HG02884 (cell line): ENCODE measurements around the gene SOX3.

Experiments used
- ATAC-seq: cut with Tn5 transposase; IDR thresholded peaks from one replicate; pipeline ENCODE4 v1.9.1; 2021; ENCODE audit warnings: mild to moderate bottlenecking, moderate library complexity; ENCODE audit not compliant: unreplicated experiment

SOX3 gene

GRCh38 chrX:140504371-140505324, at the start of gene SOX3:
Gene SOX3 (minus strand): TSS chrX:140505069. CDS start chrX:140505060, 9 bp downstream.
- no peak for ATAC-seq

- no peak for ATAC-seq
These were observed 44.1 kb upstream of the SOX3 start for GRCh38 chrX:140548985-140549384.

- ATAC-seq, result no peak
These were observed 21.3 kb upstream of the SOX3 start for GRCh38 chrX:140526171-140526570.

GRCh38 chrX:140525448-140525847, 20.6 kb upstream of the SOX3 start:
- ATAC-seq, result no peak

GRCh38 chrX:140524556-140524955, 19.7 kb upstream of the SOX3 start:
- no peak for ATAC-seq

- no peak for ATAC-seq
These were observed 16.5 kb upstream of the SOX3 start for GRCh38 chrX:140521393-140521792.

- no peak for ATAC-seq
These were observed 9.7 kb upstream of the SOX3 start for GRCh38 chrX:140514554-140514953.

GRCh38 chrX:140510895-140511295, 6.0 kb upstream of the SOX3 start:
- no peak for ATAC-seq

- no peak for ATAC-seq
These were observed 5.4 kb upstream of the SOX3 start for GRCh38 chrX:140510306-140510676.

GRCh38 chrX:140509468-140510305, 4.8 kb upstream of the SOX3 start:
- ATAC-seq, result no peak

- ATAC-seq, result no peak
These were observed 4.1 kb upstream of the SOX3 start for GRCh38 chrX:140508958-140509357.

- ATAC-seq, result no peak
These were observed 3.1 kb upstream of the SOX3 start for GRCh38 chrX:140507982-140508305.

GRCh38 chrX:140507223-140507981, 2.5 kb upstream of the SOX3 start:
- no peak for ATAC-seq

GRCh38 chrX:140505421-140506337, 810 bp upstream of the SOX3 start:
- no peak for ATAC-seq

- no peak for ATAC-seq
These were observed 1.0 kb downstream of the SOX3 start for GRCh38 chrX:140503714-140504351.

GRCh38 chrX:140503238-140503601, 1.6 kb downstream of the SOX3 start:
- ATAC-seq, result no peak

GRCh38 chrX:140502491-140503237, 2.2 kb downstream of the SOX3 start:
- no peak for ATAC-seq

- no peak for ATAC-seq
These were observed 2.9 kb downstream of the SOX3 start for GRCh38 chrX:140501940-140502468.

GRCh38 chrX:140501321-140501720, 3.5 kb downstream of the SOX3 start:
- no peak for ATAC-seq
